ENCODE results near the gene NPFFR1.
"Not testable (repeated sequence)": the region's sequence is repeated elsewhere in the genome, so short reads cannot be mapped to it uniquely, and the experiment has no call there.

The NPFFR1 gene

DNA sequence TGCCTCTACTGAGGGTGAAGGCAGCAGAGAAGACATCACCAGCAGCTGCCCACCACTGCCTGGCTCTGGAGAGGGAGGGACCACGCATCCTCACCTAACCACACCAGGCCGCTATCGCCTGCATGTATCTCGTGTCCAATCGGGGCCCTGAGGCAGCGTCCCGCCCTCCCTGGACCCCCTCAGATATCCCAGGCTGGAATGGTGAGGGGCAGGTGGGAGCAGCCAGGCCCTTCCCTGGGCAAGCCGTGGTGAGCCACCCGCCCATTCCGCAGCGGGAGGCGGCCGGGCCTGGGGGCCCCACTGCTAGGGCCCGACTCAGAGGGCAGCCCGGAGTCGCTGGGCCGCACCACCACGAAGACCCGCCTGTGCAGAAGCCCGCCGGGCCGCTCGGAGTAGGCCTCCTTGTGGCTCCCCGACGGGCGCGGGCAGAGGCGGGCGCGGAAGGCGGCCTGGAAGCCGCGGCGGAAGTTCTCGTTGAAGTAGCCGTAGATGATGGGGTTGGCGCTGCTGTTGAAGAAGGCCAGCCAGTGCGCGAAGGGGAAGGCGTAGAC is 29.0 kb downstream of the NPFFR1 start:
- no peak for DNase-seq

DNA sequence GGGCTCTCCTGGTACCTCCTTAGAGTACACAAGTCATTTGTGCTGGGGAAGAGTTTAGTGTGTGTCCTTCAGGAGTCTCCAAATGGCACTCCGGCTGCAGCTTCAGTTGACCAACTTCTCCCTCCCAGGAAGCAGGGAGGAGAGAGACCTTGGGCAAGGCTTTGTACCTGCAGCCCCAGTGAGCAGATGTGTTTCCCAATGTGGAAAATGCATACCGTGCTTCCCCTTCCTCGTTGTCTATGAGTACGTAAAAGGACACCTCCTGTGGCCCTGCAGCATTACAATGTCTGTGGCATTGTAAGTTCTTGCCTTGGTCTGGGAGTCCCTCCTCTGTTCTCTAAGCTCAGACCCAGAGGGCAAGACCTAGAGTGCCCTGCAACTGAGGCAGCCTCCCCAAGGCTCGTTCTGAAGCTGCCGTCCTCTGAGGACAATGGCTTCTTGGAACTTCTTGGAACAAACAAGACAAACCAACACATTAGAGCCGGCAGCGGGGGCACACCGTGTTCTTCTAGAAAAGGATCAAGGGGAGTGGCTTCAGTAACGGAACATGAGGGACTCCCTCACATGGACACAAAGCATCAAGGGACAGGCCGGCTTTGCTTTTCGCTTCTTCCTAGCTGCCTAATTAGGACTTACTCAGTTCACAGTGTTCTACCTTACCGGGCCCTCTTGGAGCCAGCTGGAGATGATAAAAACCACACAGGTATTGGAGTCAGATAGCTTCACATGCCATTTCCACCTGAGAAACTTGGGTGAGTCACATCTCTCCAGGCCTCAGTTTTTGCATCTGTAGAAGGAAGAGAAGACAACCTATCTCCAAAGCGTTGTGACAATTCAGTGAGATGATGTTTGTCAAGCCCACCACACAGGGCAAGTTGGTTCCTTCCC is 29.7 kb downstream of the NPFFR1 start:
- no peak for DNase-seq

DNA sequence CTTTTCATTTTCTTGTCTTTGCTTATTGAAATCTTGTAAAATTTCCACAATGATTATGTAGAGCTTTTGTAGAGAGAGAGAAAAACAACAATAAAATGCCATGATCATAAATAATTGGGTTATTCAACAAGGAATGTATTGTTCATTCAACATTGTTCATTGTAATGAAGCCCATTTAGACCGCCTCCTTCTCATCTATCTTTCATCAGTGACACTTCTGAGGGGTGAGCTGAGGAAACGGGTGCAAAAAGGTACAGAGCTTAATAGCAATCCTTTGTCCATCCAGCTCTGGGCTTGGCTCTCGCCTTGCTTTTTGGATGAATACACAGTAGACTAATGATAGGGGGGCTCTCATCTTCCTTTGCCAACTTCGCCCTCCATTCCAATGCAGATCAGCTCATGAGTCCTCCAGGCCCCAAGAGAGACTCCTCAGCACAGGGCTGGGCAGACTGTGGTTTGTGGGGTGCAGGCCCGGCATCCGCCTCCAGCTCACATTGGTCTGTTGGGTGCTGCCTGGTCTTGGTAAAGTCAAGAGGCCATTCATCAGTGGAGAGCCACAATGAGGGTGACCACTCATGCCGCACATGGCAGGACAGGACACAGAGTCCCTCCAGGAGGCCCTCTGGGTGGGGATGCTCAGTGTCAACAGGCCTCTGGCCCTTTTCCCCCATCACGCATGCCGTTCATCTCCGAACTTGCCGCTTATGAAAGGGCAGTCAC is 32.7 kb downstream of the NPFFR1 start:
- no peak for DNase-seq

DNA sequence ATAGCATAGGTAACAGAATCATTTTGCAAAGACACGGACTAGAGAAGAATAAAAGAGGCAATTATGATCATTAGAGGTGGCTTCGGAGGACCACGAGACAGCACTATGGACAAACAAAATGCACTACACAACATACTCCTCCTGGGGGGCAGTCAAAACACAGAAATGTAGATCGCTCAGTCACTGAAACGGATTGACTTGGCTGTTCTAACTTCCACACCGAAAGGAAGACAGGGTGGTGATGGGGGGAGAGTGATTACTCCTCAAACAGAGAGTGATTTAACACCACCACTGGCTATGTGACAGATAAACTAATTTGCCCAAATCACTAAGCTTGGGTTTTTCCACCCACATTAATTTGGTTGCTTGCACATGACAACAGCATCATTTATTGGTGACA is 36.4 kb downstream of the NPFFR1 start:
- DNase-seq = no peak

DNA sequence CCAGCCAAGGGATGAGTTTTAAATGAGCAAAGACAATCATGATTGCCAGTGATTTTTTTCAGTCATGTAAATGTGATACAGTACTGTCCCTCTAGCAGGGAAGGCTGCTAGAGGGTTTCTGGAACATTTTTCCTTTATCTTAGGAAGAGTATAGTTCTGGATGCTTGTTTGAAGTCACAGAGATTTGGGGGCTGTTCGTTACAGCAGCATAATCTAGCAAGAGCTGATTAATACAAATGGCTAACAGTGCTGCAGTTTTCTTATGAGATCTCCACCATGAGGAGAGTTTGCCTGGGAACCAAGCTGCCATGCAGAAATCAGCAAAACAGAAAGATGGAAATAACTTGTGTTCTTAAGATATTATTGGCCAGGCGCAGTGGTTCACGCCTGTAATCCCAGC is 42.7 kb downstream of the NPFFR1 start:
- DNase-seq = no peak

DNA sequence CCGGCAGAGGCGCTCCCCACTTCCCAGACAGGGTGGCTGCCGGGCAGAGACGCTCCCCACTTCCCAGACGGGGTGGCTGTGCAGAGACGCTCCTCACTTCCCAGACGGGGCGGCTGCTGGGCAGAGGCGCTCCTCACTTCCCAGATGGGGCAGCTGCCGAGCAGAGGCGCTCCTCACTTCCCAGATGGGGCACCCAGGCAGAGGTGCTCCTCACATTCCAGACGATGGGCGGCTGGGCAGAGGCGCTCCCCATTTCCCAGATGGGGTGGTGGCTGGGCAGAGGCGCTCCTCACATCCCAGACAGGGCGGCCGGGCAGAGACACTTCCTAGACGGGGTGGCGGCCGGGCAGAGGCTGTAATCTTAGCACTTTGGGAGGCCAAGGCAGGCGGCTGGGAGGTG is 43.8 kb downstream of the NPFFR1 start:
- not testable (repeated sequence) for DNase-seq

DNA sequence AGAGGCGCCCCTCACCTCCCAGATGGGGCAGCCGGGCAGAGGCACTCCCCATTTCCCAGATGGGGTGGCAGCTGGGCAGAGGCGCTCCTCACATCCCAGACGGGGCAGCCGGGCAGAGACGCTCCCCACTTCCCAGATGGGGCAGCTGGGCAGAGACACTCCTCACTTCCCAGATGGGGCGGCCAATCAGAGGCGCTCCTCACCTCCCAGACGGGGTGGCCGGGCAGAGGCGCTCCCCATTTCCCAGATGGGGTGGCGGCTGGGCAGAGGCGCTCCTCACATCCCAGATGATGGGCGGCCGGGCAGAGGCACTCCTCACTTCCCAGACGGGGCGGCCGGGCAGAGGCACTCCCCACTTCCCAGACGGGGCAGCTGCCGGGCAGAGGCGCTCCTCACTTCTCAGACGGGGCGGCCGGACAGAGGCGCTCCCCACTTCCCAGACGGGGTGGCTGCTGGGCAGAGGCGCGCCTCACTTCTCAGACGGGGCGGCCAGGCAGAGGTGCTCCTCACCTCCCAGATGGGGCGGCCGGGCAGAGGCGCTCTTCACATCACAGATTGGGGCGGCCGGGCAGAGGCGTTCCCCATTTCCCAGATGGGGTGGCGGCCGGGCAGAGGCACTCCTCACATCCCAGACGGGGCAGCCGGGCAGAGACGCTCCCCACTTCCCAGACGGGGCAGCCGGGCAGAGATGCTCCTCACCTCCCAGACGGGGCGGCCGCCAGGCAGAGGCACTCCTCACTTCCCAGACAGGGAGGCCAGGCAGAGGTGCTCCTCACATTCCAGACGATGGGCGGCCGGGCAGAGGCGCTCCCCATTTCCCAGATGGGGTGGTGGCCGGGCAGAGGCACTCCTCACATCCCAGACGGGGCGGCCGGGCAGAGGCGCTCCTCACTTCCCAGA is 44.5 kb downstream of the NPFFR1 start:
- DNase-seq = not testable (repeated sequence)

DNA sequence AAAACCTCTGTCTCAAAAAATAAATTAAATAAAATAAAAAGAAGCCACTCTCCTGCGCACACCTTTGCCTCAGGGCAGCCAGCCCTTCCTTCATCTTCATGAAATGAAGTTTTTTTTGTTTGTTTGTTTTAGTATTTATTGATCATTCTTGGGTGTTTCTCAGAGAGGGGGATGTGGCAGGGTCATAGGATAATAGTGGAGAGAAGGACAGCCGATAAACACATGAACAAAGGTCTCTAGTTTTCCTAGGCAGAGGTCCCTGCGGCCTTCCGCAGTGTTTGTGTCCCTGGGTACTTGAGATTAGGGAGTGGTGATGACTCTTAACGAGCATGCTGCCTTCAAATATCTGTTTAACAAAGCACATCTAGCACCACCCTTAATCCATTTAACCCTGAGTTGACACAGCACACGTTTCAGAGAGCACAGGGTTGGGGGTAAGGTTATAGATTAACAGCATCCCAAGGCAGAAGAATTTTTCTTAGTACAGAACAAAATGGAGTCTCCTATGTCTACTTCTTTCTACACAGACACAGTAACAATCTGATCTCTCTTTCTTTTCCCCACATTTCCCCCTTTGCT is 45.8 kb downstream of the NPFFR1 start:
- not testable (repeated sequence) for DNase-seq

DNA sequence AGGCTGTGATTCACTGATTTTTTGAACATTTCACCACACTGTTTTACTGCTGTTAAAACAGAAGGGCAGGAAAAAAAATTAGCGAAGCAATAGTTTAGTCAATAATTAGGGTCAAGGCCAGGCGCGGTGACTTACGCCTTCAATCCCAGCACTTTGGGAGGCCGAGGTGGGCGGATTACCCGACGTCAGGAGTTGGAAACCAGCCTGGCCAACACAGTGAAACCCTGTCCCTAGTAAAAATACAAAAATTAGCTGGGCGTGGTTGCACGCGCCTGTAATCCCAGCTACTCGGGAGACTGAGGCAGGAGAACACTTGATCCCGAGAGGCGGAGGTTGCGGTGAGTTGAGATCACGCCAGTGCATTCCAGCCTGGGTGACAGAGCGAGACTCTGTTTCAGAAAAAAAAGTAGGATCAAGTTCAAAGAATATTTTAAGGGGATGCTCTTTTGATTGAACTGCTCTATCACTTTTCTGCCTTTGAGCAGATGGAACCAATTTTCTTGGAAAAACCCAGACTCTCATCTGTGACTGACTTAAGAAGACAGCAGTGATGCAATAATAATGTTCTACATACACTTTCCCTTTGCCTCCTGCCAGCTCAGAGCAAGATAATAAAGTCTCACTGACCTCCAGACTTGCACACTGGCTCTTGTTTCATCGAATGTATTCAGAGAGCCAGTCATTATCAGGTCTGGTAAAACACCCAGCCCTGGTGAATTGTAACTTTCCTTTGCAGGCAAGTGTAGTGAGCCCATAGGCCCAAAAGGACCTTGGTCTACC is 48.9 kb downstream of the NPFFR1 start:
- no peak for DNase-seq

DNA sequence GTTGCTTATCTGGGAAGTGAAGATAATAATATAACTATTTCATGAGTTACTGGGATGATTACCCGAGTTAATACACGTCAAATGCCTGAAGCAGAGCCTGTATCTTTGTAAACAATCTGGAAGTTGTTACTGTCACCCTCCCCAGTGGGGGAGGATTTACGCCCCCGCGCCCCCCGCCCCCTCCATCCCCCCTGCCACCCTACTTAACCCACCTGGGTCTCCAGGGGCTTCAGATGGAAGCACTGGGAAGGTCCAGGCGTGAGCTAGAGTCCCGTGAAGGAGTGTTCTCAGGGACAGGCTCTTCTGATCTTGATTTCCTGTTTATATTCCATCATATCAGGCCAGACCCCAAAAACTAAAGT is 49.9 kb downstream of the NPFFR1 start:
- DNase-seq = no peak

DNA sequence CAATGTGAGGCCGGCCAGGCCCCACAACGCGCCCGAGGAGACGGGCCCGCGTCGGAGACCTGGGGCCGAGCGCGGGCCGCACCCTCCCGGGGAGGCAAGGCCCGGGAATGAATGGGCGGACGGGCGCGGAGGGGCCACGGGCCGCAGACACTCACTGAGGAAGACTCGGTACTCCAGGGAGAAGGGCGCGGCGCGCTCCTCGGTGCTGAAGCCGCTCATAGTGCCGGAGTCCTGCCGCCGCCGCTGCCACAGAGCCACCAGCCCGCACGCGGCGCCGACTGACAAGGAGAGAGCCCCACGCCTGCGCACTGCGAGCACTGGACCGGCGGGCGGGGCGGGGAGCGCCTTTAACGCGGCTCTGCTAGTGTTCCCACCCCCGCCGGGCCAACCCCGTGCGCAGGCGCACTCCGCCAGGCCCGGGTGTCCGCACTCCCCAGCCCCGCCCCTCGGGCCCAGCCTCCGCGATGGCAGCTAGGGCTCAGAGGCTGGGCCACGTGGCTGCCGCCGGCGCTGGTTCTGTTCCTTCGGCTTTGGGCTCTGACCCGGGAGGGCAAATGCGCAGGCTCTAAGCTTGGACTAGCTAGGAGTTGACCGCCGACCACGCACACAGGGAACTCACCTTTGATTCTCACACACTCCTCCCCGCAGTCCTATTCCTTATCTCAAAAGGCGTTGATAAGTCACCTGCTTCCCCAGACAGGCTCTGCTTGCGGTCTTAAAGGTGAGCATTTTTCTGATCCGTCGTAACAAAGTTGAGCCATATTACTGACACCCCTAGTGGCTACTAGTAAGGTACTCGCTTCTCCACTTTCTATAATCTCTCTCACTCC is 50.5 kb downstream of the NPFFR1 start, which contains the start of gene PPA1:
TSS of gene PPA1 (minus strand) at position 321 of the 830 bp plus-strand sequence. CDS start at position 219, 102 bp downstream.
- peak; percentile 38 for DNase-seq

DNA sequence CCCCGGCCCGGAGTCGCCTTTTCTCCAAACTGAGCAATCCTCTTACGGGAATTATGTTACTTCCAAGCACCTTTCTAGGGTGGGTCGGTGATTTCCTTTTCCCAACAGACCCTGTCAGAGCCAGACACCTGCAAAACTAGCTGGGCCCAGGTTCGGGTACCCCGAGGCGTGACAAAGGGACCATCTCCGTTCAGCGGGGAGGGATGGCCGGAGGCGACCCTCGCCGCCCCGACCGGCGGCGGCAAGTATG is 51.0 kb downstream of the NPFFR1 start:
- no peak for DNase-seq

DNA sequence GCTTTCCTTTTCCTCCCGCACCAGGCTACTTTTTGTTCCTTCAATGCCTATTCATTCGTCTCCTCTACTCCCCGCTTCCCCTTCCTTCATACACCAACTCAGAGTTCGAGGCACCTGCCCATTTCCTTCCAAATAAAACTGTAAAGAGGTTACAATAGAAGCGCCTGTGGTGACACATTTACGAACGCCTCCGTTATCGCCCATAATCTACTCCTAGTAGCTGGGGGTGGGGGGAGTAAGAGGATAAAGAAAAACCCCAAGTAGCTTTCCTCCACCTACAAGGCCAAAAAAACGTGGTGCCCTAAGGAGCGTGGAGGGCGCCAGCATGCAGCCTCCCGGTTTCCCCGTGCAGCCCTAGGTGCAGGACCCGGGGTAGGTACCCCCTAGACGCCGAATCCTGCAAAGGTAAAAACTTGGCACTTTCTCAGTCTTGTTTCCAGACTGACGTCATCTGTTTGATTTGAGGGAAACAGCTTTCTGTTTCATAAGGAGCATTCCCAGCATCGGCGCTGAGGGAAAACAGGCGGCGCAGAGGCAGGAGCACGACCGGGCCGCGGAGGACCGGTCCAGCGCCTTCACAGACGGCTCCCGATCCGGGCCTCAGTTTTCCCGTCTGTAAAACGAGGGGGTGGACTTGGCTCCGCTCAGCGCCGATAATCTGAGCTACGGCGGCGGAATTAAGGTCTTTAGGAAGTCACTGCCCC is 51.5 kb downstream of the NPFFR1 start:
- DNase-seq = no peak

DNA sequence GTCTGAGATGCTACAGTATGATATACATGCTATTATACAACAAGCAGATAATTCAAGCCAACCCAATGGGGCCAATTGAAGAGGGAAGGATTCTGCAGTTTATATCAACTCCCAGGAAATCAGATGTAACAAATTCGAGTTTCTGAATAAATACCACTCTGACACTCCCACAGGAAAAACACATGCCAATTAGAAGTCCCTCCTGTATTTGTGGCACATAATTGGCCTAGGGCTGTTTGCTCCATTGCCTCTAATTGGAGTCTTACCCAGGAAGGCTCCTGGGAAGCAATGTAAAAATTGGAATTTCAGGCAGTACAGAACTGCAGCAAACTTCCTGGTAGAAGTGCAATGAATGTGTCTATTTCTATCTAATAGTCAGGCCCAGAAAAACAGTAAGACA is 55.3 kb downstream of the NPFFR1 start:
- no peak for DNase-seq

DNA sequence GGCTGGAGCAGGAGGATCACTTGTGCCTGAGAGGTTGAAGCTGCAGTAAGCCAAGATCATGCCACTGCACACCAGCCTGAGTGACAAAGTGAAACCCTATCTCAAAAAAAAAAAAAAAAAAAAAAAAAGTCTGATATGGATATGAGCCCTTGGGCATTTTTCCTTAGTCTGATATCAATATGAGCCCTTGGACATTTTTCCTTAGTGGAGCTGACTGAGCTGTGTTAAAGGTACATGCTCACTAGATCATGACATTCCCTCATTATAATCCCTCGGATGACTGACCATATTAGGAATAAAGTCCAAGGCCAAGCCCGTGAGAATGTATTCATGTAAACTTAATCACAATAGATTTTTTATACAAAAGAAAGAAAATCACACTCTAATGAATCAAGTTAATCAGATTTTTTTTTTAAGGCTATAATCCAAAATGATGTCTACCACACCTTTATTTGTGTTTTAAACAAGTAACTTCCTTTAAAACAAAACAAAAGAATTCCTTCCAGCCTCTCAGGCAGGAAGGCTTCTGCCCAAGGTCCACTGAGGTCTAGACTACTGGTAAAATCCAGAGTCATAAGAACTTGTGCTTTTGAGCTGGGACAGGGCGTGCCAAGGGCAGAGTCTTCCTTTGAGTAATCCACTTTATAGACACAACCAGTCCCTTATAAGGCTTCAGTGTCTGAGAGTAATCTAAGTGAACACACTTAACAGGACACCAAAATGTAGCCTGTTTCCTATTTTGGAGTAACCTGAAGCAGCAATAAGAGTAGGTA is 56.1 kb downstream of the NPFFR1 start:
- no peak for DNase-seq

DNA sequence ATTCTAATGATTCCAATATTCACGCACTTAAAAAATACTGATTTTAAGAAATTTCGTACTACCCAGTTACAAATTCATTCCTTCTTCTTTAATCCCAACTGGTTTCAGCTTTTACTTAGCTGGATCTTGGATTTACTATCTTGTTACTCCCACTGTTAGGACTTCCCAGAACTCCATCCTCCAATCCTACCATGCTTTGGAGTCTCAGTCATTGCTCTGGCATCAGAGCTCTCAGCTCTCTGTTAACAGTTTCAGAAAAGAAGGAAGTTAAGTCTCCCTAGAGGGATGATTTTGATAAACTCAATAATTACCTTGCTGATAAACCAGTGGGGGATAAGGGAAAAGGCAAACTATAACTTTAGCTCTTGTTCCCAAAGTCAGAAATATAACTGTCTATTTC is 60.1 kb downstream of the NPFFR1 start:
- DNase-seq = no peak

DNA sequence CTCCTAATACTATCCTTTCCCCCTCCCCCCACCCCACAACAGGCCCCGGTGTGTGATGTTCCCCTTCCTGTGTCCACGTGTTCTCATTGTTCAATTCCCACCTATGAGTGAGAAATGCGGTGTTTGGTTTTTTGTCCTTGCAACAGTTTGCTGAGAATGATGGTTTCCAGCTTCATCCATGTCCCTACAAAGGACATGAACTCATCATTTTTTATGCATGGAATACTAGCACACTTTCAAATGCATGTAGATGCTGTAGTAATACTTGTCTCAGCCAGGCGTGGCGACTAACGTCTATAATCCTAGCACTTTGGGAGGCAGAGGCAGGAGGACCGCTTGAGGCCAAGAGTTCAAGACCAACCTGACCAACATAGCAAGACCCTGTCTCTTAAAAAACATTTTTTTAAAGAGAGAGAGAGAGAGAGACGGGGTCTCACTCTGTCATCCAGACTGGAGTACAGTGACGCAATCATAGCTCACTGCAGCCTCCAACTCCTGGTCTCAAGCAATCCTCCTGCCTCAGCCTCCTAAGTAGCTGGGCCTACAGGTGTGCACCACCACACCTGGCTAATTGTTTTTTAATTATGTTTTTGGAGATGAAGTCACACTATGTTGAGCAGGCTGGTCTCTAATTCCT is 60.9 kb downstream of the NPFFR1 start:
- not testable (repeated sequence) for DNase-seq

DNA sequence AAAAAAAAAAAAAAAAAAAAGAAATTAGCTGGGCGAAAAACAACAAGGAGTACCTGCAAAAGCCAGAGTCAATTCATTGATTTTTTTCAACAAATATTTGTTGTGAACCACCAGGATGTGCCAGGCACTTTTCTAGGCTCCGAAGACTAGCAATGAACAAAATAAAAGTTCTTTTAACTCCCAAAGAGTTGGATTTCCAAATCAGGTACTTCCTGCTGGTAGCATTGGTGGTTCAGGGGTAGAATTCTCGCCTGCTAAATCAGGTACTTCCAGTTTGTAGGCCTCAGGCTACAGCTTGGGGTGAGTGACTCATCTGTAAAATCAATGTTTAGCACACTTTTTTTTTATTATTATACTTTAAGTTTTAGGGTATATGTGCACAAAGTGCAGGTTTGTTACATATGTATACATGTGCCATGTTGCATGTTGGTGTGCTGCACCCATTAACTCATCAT is 61.4 kb downstream of the NPFFR1 start:
- DNase-seq = no peak

DNA sequence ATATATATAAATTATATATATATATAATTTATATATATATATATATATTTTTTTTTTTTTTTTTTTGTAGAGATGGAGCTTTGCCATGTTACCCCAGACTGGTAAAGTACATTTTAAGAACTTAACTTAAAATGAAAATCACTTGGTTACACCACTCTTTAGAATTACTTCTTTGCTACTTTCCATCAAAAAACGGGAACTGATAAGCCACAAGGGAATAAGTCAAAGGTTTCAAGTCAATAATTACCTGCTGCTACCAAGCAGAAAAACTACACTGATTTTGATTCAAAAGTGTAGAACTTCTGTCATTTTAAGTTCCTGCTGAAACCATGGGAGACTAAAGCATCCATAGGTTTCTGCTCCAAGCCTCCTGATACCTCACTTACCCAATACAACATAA is 62.8 kb downstream of the NPFFR1 start:
- no peak for DNase-seq
